Measurements from ENCODE around the gene IL10RA. TPM values are rescaled to one million over a fixed set of nuclear protein-coding genes. Genes with fewer than 3 reads are reported as not detected.

The IL10RA gene
- polyA plus RNA-seq, 3 donors from 2014 or later = 215 to 460 (median 264) TPM

DNA sequence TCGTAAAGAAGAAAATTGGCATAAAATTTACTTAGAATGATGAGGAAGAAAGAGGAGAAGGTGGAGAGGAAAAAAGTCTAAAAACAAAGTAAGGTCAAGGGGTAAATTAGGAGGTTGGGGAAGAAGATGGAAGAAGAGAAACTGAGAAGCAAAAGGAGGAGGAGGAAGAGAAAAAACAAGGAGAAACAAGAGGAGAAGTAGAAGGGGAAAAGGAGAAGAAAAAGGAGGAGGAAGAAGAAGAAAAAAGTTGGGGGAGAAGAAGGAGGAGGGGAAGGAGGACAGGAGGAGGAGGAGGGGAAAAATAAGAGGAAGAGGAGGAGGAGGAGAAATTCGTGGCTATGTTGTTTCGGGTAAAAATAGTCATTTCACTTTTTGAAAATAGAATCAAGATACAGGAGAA, 42.4 kb downstream of the IL10RA start:
- Mint-ChIP-seq H3K27ac (peak overlapping the region in 2 of 6 donors; percentile 61 to 73), H3K36me3 (peaks cover 0 to 8% (median 0%) of the 10 kb centered on the region in 3 donors), H3K9me3 (no peaks in the 10 kb centered on the region), H3K4me3 (no peak overlapping the region), H3K27me3 (ENCODE audit: low read depth in 3 of 3) (peaks cover 0 to 5% (median 0%) of the 10 kb centered on the region in 3 donors), H3K4me1 (peaks cover 2 to 25% of the 10 kb centered on the region in 2 donors)
- DNase-seq = no peak

DNA sequence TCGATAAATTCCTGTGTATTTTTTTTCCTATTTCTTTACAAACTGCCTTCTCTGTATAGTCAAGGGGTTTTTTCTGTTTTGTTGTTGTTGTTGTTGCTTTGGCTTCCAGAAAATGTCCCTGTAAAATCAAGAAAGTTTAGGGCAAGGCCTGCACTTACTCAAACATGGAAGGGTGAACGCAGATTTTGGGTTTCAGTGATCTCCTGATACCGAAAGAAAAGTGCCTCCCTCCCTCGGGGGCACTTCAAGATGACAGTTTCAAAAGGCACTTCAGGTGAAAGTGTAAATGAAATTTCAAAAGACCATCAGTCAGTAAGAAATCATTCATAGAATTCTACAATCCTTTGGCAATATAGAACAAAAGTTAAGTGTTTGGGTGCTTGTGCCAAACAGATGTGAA, 47.2 kb downstream of the IL10RA start:
- peaks cover 0 to 7% (median 3%) of the 10 kb centered on the region in 3 donors for H3K36me3 Mint-ChIP-seq
- H3K9me3 Mint-ChIP-seq = no peaks in the 10 kb centered on the region
- H3K4me1 Mint-ChIP-seq = peaks cover 16 to 30% of the 10 kb centered on the region in 2 donors
- H3K27ac Mint-ChIP-seq = no peak overlapping the region
- no peak overlapping the region for H3K4me3 Mint-ChIP-seq
- peaks cover 0 to 2% (median 2%) of the 10 kb centered on the region in 3 donors for H3K27me3 Mint-ChIP-seq (ENCODE audit: low read depth in 3 of 3)
- DNase-seq = no peak

DNA sequence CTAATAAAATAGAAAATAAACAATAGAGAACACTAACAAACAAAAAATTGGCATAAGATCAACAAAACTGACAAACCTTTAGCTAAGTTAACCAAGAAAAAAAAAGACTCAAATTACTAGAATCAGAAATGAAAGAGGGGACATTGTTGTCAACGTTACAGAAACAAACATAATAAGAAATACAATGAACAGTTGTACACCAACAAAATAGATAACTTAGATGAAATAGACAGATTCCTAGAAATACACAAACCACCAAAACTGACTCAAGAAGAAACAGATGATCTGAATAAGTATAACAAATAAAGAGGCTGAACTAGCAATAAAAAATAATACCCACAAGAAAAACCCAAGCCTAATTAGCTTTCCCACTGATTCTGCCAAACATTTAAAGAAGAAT, 55.9 kb downstream of the IL10RA start:
- H3K4me1 Mint-ChIP-seq = peaks cover 38 to 53% of the 10 kb centered on the region in 2 donors
- H3K27me3 Mint-ChIP-seq (ENCODE audit: low read depth in 3 of 3) = peaks cover 2 to 6% (median 4%) of the 10 kb centered on the region in 3 donors
- DNase-seq = no peak

DNA sequence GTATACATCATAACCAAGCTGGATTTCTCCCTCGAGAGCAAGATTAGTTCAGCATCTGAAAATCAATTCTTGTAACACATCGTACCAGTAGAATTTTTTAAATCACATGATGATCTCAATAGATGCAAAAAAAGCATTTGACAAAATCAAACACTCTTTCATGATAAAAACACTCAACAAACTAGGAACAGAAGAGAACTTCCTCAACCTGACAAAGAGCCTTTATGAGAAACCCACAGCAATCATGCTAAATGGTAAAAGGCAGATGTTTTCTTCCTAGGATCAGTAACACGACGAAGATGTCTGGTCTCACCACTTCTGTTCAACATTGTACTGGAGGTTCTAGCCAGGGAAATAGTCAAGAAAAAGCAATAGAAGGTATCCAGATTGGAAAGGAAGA, 56.6 kb downstream of the IL10RA start:
- peaks cover 38 to 51% of the 10 kb centered on the region in 2 donors for H3K4me1 Mint-ChIP-seq

More for the DNA sequence above, 55.9 kb downstream of the IL10RA start:
- no peaks in the 10 kb centered on the region for H3K9me3 Mint-ChIP-seq
- no peaks in the 10 kb centered on the region for H3K36me3 Mint-ChIP-seq
- H3K27ac Mint-ChIP-seq = peak overlapping the region in 1 of 6 donors; percentile 19
- no peak overlapping the region for H3K4me3 Mint-ChIP-seq

DNA sequence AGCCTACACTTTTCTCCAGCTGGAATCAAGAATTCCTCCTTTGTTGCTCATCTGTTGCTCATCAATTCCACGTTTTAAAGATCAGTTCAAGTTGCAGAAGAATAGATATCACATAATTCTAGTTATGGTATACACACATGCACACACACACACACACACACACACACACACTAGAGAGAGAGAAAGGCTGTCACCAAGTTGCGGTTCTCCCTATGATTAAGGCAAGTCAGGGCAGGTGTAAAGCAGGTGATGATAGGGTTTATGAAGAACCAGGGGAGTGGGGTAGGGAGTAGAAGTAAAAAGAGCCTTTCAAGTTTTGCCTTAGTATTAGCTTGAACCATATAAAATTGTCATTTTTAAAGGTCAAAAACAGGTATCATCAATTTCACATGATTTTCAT, 59.0 kb downstream of the IL10RA start:
- Mint-ChIP-seq H3K27ac (peak overlapping the region in 5 of 6 donors; percentile 4 to 92 (median 79)), H3K27me3 (ENCODE audit: low read depth in 3 of 3) (peaks cover 4 to 11% (median 6%) of the 10 kb centered on the region in 3 donors), H3K4me1 (peaks cover 41 to 57% of the 10 kb centered on the region in 2 donors), H3K36me3 (no peaks in the 10 kb centered on the region), H3K9me3 (no peaks in the 10 kb centered on the region), H3K4me3 (peak overlapping the region in 2 of 5 donors; percentile 18 to 25)
- no peak for DNase-seq

More for the DNA sequence above, 56.6 kb downstream of the IL10RA start:
- Mint-ChIP-seq H3K27me3 (ENCODE audit: low read depth in 3 of 3) (peaks cover 2 to 6% (median 4%) of the 10 kb centered on the region in 3 donors), H3K4me3 (no peak overlapping the region), H3K36me3 (no peaks in the 10 kb centered on the region), H3K9me3 (no peaks in the 10 kb centered on the region), H3K27ac (peak overlapping the region in 1 of 6 donors; percentile 27)
- DNase-seq = no peak

DNA sequence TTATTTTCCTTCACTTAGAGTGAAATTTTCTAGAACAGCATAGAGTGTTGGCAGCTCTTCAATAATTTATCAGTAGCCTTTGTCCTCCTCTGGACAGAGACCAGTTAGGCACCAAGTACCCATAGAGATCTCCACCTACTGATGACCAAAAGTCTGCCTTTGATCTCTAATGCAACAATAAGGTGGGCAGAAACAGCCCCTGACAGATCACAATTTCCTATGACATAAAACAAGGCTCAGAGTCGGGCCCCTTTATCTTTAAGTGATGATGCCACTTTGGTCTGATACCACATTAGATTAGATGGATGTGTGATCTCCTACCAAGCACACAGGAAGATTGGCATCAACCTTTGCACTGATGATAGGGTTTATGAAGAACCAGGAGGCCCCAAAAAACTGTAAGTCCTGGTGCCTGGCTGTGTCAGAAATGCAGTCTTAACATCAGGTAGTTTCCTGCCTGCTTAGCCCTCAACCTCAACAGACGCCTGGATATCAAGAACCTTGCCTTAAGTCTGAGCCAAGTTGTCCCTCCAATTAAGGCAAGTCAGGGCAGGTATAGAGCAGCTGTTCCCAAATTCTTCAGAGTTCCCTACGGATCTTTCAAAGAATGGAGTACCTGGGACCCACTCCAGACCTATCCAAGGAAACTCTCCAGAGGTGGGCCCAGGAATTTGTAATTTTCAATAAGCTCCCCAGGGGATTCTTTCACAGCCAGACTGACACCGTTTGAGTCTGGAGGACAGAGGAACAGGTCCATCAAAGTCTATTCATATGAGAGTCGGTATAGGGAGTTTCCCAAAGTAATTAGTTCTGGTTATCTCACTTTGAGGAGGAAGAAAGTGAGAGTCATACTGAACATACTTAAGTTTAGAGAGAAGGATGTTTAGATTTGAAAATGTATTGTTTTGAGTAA, 60.1 kb downstream of the IL10RA start:
- H3K27ac Mint-ChIP-seq = peak overlapping the region; percentile 18 to 92 (median 81)
- H3K4me3 Mint-ChIP-seq = peak overlapping the region; percentile 3 to 43 (median 19)
- H3K4me1 Mint-ChIP-seq = peaks cover 52 to 68% of the 10 kb centered on the region in 2 donors
- peaks cover 5 to 11% (median 6%) of the 10 kb centered on the region in 3 donors for H3K27me3 Mint-ChIP-seq (ENCODE audit: low read depth in 3 of 3)
- no peaks in the 10 kb centered on the region for H3K9me3 Mint-ChIP-seq
- H3K36me3 Mint-ChIP-seq = no peaks in the 10 kb centered on the region
- DNase-seq = peak; percentile 32 to 53 (median 53)

DNA sequence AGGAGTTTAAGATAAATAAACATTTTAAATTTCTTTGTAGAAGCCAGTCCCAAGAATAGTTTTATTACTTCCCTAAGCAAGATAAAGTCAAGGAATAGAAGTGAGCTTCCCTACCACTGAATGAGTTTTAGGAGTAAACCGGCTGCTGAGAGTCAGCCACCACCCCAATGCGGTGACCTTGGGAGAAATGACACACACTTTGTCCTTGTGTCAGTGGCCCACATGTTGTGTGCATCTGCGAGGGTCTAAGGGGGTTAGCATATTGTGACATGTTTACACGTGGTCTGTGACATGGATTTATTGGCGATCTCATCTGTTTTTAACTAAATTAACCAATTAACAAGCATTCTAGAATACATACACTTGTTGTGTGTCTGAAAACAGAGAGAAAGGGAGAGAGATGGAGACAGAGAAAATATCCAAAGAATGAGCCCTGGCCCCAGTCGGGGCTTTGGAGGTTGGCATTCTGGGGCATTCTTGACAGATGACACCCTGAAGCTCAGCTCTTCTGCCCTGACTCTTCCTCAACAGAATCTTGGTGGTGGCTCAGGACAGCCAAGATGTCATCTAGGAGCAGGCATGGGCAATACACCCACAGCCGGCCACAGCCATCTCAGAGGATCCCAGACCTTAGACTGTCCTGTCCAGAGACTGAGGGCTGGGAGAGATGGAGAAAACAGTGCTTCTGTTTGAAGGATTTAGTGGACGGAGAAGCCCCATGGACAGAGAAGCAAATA, 60.9 kb downstream of the IL10RA start:
- Mint-ChIP-seq H3K9me3 (no peaks in the 10 kb centered on the region), H3K4me1 (peaks cover 61 to 77% of the 10 kb centered on the region in 2 donors), H3K36me3 (no peaks in the 10 kb centered on the region), H3K27ac (peak overlapping the region in 4 of 6 donors; percentile 44 to 92 (median 81)), H3K27me3 (ENCODE audit: low read depth in 3 of 3) (peaks cover 4 to 11% (median 6%) of the 10 kb centered on the region in 3 donors), H3K4me3 (peak overlapping the region in 1 of 5 donors; percentile 37)
- no peak for DNase-seq

DNA sequence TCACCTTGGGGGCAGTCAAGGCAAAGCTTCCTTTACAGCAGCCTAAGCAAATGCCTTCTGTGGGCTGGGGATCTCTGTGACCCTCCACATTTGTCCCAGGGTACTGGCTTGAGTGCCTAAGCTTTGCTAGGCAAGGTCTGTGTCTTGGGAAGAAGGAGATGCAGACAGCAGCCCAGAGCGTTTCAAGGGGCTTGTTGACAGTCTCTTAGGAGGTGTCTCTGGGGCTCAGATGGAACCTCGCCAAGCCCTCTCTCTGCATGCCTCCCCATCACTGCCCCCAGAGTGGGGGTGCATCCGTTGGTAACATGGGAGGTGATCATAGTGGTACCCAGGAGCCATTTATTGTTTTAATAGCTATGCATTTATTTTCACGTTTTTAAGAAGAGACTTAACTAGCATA, 61.6 kb downstream of the IL10RA start:
- Mint-ChIP-seq H3K9me3 (no peaks in the 10 kb centered on the region), H3K27ac (peak overlapping the region in 1 of 6 donors; percentile 18), H3K4me1 (peaks cover 67 to 83% of the 10 kb centered on the region in 2 donors), H3K4me3 (peak overlapping the region in 1 of 5 donors; percentile 4), H3K27me3 (ENCODE audit: low read depth in 3 of 3) (peaks cover 5 to 11% (median 6%) of the 10 kb centered on the region in 3 donors), H3K36me3 (no peaks in the 10 kb centered on the region)
- no peak for DNase-seq

DNA sequence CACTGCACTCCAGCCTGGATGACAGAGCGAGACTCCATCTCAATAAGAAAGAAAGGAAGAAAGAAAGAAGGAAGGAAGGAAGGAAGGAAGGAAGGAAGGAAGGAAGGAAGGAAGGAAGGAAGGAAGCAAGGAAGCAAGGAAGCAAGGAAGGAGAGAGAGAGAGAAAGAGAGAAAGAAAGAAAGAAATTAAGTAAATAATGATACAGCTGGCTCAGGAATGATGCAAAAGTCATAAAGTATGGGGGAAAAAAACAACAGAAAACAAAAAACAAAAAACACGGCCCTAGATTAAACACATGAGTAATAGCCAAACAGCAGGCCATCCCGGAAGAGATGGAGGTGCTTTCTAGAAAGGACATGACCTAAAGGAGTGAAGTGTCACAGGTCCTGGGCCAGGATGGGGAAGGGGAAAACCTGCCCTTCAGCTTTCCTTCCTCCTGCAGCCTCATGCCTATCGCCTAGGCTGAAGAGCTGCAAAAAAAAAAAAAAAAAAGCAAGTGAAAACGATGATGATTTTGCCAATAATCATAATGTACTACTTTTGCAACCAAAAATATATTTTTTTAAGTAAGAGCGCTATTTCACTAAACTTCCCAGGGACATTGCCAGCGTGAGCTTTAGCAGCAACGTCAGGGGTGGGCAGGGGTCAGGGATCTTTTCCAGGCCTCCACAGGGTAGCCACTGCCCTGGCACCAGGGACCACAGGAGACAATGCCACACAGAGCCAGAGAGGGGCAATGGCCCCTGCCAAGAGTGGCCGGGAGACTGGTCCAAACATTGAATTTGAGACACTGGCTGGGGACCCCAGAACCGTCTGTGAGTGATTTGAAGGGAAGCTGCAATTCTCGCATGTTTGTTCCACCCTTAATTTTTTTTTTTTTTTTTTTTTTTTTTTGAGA, 62.5 kb downstream of the IL10RA start:
- Mint-ChIP-seq H3K4me3 (peak overlapping the region in 2 of 5 donors; percentile 7 to 49), H3K27ac (peak overlapping the region in 3 of 6 donors; percentile 3 to 80 (median 72)), H3K4me1 (peaks cover 74 to 92% of the 10 kb centered on the region in 2 donors), H3K9me3 (no peaks in the 10 kb centered on the region), H3K27me3 (ENCODE audit: low read depth in 3 of 3) (peaks cover 4 to 13% (median 9%) of the 10 kb centered on the region in 3 donors), H3K36me3 (no peaks in the 10 kb centered on the region)
- DNase-seq = no peak

DNA sequence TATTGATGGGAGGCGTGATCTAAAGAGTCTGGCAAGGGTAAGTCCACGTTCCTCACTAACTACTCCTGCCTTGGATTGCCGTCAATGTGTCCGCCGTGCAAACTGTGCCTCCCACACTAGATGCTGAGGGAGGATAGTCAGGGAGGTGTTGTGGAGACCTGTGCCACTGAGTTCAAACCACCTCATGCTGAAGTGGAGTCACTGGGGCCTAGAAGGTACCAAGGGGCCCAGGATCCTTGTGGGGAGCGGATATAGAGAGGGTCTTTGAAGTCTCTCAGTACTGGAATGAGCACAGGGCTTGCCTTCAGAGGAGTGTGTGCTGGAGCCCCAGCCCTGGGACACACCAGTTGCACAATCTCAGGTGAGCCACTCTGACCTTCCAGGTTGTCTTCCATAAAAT, 63.6 kb downstream of the IL10RA start:
- no peak for DNase-seq
- no peaks in the 10 kb centered on the region for H3K9me3 Mint-ChIP-seq
- H3K27me3 Mint-ChIP-seq (ENCODE audit: low read depth in 3 of 3) = peaks cover 4 to 11% (median 9%) of the 10 kb centered on the region in 3 donors
- peaks cover 72 to 82% of the 10 kb centered on the region in 2 donors for H3K4me1 Mint-ChIP-seq
- no peak overlapping the region for H3K4me3 Mint-ChIP-seq
- peak overlapping the region in 5 of 6 donors; percentile 45 to 92 (median 63) for H3K27ac Mint-ChIP-seq
- H3K36me3 Mint-ChIP-seq = no peaks in the 10 kb centered on the region

DNA sequence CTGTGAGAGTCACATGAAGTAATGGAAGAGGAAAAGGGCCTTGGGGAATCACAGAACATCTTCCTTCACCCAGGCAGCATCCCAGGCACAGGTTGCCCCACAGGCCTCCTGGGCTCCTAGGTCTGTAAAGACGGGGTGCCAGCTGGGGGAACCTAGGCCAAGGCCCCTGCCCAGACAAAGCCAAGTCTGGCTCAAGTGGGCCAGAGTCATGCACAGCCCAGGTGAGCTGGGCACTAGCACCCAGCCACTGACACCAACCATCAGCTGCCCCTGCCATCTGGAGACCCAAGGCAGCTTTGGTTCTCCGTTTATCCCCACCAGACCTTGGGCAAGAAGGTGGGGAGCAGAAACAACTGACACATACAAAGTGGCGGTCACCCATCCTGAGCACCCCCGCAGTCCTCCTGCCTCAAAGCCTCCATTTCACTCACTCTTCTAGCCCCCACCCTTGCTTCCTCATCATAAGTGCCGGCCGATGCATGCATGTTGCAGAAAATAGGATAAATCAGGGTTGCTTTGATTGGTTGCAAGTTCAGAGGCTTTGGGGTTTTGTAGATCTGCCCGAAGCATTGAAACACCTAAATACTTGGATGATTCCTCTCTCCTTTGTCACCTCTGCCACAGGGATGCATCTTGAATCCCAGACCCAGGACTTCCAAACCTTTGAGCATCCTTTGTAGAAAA, 64.2 kb downstream of the IL10RA start:
- Mint-ChIP-seq H3K9me3 (no peaks in the 10 kb centered on the region), H3K36me3 (no peaks in the 10 kb centered on the region), H3K27me3 (ENCODE audit: low read depth in 3 of 3) (peaks cover 4 to 11% (median 9%) of the 10 kb centered on the region in 3 donors), H3K4me1 (peaks cover 66 to 76% of the 10 kb centered on the region in 2 donors), H3K4me3 (peak overlapping the region; percentile 33 to 83 (median 69)), H3K27ac (peak overlapping the region; percentile 76 to 92 (median 90))
- no peak for DNase-seq
